Measurements from ENCODE around the gene ZC3H15.
"Not testable (repeated sequence)": the region's sequence is repeated elsewhere in the genome, so short reads cannot be mapped to it uniquely, and the experiment has no call there.

Gene ZC3H15

DNA sequence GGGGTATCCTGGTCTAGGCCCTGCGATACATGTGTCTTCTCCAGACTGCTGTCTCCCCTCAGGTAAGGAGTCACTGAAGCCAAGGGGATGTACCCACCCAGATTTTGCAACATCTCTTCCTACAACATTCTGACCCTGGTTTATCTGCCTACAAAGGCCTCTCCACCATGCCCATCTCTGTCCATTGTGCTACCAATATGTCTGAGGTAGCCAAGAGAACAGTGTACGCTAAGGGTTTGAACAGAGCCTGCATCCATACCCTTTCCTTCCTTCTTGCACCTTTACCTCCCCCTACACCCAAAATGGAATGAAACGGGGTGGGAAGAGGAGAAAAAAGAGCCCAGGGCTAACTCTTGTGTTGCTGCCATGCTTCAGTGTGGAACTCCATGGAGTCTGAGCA is 11.9 kb downstream of the ZC3H15 start:
- DNase-seq: no peak

DNA sequence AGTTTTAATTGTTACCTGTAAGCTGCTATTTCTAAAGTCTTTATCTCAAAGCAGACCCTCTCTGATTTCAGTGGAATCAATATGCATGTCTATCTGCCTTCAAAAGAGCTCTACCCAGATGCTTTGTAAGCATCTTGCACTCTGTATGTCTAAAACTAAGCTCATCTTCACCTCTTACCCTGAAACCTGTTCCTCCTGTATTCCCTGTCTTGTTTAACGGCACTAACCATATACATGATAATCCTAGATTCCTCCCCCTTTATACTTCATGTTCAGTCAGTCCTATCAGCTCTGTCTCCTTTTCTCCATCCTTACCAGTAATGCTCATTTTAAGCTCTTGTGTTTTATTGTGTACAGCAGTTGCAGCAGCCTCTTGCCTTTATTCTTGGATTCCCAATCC is 12.8 kb downstream of the ZC3H15 start:
- DNase-seq: no peak

DNA sequence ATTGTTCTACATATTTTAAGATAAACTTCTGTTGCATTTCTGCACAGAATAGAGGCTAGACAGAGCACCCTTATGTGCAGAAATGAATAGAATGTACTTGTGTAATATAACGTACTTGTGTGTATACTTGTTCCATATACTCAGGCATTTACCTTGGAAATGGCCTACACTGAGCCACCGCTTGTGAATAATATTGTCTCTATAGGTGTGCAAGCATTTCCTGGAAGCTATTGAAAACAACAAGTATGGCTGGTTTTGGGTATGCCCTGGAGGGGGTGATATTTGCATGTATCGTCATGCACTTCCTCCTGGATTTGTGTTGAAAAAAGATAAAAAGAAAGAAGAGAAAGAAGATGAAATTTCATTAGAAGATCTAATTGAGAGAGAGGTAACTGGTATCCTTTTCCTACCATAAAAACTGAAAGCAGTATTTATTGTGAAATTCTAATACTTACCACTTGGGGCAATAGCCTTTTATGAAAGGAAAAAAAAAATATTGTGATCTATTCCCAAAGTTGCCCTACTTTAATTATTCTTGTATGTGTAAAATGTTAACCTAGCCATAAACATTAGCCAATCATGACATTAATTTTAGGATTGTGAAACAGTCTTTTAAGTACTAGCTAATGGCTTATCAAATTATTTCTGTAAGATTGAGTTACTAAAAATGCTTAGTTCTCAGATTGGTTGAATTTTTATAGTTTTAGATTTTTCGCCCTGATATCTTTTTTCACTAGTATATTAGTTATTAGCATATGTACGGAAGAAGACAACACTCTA is 18.0 kb downstream of the ZC3H15 start:
- DNase-seq: no peak

DNA sequence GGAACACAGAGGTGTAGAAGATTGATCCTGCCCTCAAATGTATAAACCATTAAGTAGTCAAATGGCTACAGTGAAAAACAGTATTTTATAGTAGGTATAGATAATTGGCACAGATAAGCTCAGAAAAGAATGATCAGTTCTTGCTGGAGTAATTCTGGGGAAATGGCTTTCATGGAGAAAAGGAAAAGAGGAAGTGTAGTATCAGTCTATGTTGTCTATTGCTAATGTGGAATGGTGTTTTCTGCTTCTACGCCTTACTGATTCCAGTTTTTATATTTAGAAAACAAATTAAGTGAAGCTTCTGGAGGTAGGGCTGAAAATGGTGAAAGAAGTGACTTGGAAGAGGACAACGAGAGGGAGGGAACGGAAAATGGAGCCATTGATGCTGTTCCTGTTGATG is 22.2 kb downstream of the ZC3H15 start:
- no peak for DNase-seq

DNA sequence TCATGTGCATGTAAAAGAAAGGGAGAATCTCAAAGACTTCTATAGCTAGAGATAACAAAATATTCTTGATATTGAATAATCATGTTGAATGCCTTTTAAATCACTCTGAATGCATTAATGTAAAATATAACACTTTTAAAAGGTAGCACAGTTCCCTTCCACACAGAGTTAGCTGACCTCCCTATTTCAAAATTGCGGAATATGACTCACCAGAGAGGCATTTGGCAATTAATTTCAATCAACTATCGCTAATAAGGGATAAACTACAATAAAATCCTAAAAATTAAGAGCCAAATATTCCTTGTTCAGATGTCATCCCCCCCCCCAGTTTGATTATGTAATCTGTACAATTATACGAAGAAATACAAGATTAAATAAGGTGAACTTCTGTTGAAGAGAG is 29.3 kb downstream of the ZC3H15 start:
- no peak for DNase-seq

DNA sequence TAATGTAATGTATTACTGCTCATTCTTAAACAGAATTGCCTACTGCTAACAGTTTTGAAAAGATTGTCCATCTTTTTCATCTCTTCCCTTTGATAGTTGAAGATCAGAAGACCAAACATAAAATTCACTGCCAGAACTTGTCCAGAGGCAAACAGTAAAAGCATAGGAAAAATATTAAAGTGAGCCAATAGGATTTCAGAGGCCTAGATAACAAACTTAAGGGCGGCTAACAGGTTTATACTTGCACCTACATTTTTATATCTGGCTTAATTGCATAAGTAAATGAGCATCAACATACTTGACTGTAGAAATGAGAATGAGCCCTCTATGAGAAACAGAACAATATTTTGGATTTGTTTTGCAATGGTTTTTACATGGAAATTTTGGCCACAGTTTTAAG is 30.3 kb downstream of the ZC3H15 start:
- DNase-seq: no peak

DNA sequence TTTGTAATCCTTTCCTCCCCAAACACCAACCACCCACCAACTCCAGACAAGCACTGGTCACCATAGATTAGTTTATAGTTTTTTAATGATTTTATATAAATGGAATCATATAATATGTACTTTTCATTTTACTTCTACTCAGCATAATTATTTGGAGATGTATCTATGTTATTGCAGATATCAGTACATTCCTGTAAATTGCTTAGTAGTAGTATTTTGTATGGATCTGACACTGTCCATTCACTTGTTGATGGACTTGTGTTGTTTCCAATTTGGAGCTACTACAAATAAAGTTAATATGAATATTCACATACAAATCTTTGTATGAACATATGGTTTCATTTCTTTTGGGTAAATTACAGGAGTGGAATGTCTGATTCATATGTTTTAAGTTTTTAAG is 31.0 kb downstream of the ZC3H15 start:
- no peak for DNase-seq

DNA sequence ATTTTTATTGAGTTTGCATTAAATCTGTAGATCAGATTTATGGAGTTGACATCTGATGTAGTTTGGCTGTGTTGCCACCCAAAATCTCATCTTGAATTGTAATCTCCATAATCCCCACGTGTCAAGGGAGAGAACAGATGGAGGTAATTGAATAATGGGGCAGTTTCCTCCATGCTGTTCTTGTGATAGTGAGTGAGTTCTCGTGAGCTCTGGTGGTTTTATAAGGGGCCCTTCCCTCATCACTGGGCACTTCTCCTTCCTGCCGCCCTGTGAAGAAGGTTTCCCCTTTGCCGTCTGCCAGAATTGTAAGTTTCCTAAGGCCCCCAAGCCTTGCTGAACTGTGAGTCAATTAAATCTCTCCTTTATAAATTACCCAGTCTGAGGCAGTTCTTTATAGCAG is 32.2 kb downstream of the ZC3H15 start:
- DNase-seq: no peak

DNA sequence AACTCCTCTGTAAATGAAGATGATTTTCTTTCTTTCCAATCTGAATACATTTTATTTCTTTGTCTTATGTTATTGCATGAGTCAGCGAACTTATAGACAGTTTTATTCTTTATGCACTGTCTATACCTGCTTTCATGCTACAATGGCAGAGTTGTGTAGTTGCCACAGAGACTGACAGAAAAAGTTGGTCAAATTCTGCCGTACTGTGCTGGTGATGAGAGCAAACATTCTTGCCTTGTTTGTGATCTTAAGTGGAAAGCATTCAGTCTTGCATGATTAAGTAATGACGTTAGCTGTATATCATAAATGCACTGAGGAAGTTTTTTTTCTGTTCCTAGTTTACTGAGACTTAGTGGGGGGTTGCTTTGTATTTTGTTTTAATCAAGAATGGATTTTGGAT is 32.9 kb downstream of the ZC3H15 start:
- DNase-seq: no peak

DNA sequence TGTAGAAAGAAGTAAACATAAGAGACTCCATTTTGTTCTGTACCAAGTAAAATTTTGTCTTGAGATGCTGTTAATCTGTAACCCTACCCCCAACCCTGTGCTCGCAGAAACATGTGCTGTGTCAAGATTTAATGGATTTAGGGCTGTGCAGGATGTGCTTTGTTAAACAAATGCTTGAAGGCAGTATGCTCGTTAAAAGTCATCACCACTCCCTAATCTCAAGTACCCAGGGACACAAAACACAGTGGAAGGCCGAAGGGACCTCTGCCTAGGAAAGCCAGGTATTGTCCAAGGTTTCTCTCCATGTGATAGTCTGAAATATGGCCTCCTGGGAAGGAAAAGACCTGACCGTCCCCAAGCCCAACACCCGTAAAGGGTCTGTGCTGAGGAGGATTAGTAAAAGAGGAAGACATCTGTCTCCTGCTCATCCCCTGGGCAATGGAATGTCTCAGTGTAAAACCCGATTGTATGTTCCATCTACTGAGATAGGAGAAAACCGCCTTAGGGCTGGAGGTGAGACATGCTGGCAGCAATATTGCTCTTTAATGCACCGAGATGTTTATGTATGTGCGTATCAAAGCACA is 35.6 kb downstream of the ZC3H15 start:
- DNase-seq: not testable (repeated sequence)

DNA sequence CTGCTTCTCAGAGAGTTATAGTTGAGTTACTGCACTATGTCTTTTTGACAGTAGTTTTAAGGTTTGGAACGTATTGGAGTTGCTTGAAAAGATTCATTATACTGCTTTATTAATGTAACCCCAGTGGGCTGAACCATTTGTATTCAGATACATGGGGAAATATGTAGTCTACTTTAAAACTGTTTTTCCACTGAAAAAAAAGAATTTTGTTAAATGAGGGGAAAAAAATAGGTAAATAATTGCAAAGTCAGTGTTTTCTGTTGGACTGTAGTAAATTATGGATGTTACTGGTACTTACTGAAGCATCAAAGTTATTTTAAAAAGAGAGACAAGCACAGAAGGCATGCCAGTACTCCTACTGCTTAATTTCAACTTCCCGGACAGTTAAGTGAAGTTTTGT is 36.4 kb downstream of the ZC3H15 start:
- no peak for DNase-seq

DNA sequence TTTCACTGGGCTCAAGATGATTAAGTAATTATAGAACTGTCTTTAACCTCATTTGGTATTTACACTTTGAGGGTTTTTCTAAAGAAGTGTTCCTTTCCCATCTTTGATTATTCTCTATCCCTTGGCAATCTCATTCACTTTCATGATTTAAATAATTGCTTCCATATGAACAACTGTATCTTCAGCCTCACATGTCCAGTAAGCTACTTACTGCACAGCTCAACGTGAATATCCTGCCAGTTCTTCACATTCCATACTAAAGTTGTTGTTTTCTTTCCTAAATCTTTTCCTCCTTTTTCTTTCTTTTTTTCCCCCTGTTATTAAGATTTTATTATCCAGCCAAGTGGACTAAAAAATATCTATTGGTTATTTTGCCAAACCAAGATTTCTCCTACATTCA is 37.7 kb downstream of the ZC3H15 start:
- DNase-seq: no peak

DNA sequence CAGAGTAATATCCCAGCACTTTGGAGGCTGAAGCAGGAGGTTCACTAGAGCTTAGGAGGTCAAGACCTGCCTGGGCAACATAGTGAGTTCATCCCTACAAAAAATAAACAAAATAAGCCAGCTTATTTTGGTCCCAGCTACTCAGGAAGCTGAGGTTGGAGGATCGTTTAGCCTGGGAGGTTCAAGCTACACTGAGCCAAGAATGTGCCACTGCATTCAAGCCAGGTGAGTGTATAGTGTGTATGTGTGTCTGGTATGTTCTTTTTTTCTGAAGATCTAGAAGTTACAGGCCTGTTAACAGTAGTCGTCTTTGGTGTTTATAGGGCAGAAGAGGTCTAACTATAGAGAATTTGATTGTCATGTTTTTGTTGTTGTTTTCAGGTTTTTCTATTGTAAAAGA is 40.2 kb downstream of the ZC3H15 start:
- no peak for DNase-seq

DNA sequence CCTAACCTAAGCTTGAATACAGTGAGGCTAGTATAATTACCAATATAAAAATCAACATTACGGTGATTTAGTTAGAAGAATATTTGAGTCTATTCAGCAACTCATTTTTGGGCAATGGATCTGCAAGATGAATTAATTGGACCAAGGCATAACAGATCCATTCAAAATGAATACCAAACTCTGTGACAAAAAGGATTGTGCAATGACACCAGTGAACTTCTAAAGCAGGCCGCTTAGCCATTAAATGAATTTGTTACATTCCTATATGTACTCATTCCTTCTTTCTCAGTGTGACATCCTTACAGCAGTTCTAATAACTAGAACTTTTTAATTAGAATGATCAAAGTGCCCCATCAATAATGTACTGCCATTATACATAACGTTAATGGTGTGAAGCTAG is 44.3 kb downstream of the ZC3H15 start:
- DNase-seq: no peak

DNA sequence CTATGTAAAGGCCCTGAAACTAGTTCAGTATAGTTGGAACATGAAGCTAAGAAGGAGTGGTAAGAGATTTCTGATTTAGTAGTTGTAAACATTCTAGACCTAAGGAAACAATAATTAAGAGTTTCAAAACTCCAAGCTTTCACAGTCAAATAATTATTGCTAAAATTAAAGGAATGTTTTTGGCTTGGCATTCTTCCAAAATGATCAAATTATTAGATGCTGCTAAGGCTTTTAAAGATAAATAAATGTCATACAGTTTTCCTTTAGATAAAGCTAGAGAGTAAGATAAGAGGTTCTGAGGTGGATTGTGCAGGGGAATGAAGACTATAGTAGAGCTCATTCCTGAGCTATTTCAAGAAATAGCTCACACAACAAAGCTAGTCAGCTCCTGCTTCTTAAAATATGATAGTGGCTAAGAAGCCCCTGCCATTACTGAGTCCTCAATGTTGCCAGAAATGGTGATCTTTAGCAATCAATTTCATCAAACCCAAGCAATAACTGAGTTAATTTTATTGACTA is 45.3 kb downstream of the ZC3H15 start:
- no peak for DNase-seq

DNA sequence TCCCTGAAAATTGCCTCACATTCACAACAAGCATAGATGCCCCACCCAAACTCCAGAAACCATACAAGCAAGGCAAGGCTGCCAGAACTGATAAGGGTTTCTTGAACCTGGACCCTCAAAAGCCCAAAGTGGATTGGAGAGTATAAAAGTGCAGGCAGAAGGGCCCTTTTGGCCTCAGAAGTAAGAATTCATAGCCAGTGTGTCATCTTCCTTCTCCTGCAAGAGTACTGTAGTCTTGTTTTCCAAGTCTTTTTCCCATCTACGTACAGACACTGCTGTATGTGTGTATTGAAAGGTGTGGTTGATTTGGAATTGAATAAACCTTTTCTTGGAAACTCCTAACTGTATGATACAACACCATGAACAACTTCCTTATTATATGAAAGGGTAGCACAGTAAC is 46.8 kb downstream of the ZC3H15 start:
- no peak for DNase-seq

DNA sequence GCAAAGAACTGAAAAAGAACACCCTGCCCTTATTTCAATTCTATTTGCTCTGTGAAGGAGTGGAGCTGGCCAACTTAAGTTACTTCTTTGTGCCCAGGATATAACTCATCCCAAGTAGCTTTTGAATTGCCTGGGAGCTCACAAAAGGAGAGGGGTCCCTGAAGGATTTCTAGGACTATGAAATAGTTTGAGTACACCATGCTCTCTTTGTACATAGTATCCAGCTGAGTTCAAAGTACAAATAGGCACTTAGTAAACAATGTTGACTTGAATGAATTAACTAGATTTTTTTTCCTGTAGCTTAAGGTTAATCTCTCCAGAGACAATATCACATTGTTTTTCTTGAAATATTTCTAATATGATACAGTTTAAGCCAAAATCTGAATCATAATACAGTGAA is 47.7 kb downstream of the ZC3H15 start:
- no peak for DNase-seq

DNA sequence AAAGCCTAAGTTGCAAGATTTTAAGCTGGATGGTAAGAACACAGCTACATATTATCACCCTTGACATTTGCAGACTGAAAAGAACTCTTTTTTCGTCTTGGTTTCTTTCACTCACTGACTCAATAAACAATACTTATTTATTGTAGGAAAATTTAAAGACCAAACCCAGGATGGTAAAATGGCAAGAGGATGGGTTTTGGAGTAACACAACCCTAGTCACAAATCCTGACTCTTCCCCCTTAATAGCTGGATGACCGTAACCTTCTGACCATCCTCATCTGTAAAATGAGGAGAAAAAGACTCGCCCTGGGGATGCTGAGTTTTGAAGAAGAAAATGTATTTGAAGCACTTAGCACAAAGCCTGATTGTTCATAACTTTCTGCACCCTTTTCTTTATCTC is 48.3 kb downstream of the ZC3H15 start:
- DNase-seq: no peak

DNA sequence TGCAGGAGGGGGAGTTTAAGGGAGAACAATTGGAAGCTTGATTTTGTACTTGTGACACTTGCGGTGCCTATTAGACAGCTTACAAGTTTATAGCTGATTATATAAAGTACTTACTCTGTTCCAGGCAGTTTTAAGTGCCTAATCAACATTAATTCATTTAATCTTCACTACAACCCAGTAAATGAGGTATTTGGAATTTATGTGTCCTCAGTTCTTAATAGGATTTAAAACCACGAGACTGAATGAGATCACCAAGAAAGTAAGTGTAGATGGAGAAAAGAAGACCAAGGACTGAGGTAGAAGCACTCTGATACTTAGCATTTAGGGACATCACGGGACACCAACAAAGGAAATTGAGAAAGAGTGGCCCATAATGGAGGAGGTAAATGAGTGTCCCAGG is 49.8 kb downstream of the ZC3H15 start:
- no peak for DNase-seq

DNA sequence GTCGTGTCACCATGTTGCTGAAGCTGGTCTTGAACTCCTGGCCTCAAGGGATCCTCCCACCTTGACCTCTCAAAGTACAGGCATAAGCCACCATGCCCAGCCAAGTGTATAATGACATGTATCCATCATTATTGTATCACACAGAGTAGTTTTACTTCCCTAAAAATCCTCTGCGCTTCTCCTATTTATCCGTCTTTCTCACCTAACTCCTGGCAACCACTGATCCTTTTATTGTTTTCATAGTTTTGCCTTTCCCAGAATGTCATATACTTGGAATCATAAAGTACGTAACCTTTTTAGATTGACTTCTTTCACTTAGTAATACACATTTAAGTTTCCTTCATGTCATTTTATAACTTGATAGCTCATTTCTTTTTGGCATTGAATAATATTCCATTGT is 51.0 kb downstream of the ZC3H15 start:
- no peak for DNase-seq

DNA sequence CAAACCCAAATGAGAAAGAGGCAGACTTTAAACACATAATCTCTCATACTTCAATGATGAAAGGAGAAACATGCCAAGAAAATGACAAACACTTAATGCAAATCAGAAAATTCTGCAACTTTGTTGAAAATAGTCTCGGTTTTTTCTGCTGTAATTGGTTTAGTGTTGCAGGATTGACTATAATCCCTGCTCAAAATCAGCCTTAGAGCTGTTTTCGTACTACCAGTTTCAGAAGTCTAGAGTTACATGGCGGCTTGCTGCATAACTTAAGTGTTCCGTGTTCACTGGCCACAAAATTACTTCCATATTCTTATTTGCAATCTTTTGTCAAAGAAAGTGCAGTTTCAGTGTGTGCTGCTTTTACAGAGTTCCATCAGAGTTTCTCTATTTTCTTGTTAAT is 54.9 kb downstream of the ZC3H15 start:
- no peak for DNase-seq

DNA sequence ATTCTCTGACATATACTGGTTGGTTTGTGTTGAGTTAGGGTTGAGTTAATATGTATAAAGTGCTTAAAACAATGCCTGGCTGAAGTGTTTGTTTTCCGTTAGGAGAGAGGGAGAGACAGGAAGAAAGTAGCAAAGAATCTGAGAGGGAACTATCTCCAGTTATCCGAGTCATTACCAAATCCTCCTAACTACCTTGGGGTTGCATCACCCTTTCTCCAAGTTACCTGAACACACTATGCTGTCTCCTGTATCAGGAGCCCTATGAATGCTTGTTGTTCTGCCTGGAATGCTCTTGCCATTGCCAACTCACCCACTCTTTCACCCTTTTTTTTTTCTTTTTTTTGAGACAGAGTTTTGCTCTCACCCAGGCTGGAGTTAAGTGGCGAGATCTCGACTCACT is 55.9 kb downstream of the ZC3H15 start:
- no peak for DNase-seq

DNA sequence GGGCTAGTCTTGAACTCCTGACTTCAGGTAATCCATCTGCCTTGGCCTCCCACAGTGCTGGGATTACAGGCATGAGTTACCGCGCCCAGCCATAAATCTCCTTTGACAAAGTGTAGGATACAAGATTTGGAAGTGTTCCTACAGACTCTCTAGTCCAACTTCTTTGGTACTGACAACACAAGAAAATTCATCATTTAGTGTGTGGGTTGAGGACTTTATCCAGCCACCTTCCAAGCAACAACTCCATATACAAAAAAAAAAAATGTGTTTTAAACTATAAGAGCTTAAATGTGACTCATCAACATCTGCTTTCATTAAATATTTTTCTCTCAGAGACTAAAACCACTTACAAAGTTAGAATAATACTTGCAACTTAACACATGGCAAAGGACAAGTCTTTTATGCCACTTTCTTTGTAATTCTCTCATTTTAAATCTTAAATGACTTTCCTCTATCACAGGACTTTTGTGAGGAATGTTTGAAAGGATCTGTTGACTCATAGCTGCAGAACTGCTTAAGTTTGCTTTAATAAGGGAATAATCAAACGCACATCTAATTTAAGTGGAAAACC is 57.6 kb downstream of the ZC3H15 start:
- no peak for DNase-seq

DNA sequence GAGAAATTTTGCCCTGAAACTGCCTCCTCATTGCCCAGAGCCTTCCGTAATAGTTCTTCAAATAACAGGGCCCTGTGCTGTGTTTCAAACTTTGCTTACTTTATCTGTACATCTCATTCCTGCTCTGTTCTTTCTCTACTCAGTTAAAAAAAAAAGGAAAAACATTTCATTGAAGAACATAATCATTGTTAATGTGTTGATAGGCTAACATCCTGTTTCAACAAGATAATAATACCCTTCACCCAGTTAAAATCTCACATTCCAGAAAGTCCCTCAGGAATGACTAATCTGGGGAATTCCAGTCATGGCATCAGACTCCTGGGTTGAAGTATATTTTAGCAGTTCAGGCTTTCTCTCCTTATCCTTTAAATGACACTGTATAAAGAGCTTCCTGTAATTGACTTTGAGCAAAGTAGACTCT is 58.2 kb downstream of the ZC3H15 start:
- DNase-seq: no peak

DNA sequence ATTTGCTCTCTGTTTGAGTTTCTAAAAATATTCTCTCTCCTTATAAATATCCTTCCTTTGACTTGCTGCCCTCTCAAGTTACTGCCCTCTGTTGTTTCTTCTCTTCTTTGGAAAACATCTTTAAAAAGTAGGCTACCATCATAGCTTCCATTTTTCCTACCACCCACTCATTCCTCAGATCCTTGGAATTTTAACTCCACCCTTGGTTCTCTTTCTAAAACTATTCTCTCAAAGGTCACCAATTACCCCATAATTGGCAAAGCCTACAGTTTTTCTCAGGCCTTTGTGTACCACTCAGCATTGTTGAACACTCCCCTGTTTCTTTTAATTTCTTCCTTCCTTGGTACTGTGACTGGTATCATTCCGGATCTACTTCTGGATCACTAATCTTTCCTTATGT is 60.8 kb downstream of the ZC3H15 start:
- no peak for DNase-seq
